GM19328 (cell line): ENCODE measurements around the gene CNTLN.
"Not testable (repeated sequence)": the region's sequence is repeated elsewhere in the genome, so short reads cannot be mapped to it uniquely, and the experiment has no call there.

Experiments
- ATAC-seq: cut with Tn5 transposase; IDR thresholded peaks from one replicate; pipeline ENCODE4 v1.9.1; 2021; ENCODE audit warnings: mild to moderate bottlenecking, moderate library complexity; ENCODE audit not compliant: unreplicated experiment

CNTLN gene

DNA sequence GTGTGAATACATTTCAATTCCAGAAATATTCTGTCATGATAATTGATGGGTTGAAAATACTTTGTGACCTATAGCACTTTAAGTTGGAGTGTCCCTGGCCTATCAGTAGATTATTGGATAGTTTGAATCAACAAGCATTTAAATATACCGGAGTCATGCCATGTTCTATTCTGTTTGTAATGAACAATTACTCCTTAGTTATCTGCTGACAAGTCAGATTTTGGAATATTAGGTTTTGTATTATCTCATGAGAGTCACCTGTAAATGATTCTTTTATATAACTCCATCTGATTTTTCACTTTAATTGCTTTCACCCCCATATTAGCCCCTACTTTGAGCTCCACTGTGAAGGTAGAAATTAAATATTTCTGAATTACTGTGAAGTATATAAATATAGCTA lies 351.6 kb downstream of the CNTLN start:
- no peak for ATAC-seq

DNA sequence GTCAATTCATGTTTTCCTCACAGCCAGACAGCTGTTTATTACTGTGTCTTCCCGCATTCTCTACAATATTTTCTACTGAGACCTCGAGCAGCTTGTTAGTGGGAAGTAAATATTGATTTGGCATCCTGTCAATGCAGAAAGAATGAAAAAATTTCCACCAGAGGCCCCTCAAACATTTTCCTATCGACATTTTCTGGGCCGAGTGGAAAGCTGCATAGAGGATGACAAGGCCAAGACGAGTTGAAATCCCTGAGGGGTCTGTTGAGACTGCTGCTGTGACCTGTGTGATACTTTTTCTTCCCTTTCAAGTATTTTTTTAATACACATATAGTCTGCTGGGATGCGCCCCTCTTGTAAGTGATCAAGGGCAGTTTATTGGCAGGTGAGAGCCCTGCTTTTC lies 352.6 kb downstream of the CNTLN start:
- no peak for ATAC-seq

DNA sequence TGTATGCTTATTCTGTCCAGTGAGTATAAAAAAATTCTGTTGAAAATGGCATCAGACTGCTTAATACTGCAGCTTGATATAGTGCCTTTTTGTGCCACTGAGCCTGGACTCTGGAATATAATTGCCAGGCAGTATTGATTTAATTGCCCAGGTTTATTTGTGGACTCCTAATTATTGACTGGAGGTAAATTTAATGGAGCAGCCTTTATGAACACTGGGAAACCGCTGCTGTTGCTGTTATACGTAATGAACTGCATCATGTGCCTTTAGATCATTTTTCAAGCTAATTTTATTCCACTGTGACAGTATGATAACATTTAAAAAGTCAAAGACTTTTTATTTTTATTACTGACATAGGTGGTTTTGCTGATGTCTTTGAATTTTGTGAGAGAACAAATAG lies 353.8 kb downstream of the CNTLN start:
- no peak for ATAC-seq

DNA sequence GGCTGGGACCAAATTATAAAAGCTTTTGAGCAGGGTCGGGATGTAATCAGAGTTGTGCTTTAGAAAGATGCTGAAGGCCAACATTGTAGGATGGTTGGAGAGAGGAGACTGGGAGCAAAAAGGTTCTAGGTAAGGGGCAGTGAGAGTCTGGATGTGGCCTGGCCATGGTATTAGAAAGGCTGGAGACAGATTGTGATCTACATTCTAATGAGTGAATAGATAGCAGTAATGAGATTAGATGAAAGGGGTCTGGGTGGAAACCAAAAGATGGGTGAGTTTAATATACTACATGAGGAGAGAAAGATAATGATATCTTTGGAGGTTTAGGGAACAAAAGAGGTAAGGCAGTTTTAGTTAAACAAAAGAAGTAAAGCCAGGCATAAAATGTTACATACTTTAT lies 355.3 kb downstream of the CNTLN start:
- ATAC-seq = no peak

DNA sequence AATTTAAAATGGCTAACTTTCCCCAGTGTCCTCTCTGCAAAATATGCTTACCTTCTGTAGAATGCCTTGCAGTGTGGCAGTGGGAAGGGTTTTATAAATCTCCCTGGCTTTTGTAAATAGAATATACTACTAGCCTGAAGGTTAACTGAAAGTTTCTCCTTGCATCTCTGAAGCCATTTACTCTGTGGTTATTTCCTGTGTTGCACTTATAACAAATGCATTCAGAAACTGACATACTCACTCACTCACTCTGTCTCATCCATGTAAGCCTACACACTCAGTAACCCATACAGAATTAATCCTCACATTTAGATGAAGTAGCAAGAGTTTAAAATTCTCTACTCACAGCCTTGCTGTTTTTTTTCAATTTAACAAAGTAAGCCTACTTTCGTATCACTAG lies 356.9 kb downstream of the CNTLN start:
- no peak for ATAC-seq

DNA sequence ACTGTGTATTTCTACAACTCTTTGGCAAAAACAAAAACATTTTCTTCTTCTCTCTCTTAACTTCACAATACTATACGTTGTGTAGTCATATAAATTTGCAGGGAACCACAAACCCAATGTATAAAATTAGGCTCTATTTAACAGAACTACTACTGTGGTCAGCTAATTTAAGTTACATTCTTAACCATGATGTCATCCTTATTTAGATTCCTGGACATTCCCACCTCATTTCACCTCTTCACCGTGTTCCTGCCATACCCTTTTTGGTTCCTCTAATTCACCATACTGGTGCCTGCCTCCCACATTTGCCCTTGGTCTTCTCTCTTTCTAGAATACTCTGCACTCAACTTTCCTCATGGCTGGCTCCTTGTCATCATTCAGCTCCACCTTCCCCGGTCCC lies 368.4 kb downstream of the CNTLN start:
- no peak for ATAC-seq

DNA sequence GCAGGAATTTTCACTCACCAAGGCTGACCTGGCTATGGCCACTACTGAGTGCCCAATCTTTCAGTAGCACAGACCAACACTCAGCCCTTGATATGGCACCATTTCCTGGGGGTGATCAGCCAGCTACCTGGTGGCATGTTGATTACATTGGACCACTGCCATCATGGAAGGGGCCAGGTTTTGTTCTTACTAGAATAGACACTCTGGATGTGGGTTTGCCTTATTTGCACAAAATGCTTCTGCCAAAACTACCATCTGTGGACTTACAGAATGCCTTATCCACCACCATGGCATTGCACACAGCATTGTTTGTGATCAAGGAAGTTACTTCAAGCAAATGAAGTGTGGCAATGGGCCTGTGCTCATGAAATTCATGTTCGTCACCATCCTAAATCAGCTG lies 374.3 kb downstream of the CNTLN start:
- no peak for ATAC-seq

DNA sequence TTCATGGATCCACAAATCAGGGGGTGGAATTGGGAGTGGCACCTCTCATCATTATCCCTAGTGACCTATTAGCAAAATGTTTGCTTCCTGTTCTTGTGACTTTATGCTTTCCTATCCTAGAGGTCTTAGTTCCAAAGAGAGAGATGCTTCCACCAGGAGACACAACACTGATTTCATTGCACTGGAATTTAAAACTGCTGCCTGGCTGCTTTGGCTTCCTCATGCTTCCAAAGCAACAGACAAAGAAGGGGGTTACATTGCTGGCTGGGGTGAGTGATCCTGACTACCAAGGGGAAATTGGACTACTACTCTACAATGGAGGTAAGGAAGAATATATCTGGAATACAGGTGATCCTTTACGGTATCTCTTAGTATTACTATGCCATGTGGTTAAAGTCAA lies 374.9 kb downstream of the CNTLN start:
- no peak for ATAC-seq

DNA sequence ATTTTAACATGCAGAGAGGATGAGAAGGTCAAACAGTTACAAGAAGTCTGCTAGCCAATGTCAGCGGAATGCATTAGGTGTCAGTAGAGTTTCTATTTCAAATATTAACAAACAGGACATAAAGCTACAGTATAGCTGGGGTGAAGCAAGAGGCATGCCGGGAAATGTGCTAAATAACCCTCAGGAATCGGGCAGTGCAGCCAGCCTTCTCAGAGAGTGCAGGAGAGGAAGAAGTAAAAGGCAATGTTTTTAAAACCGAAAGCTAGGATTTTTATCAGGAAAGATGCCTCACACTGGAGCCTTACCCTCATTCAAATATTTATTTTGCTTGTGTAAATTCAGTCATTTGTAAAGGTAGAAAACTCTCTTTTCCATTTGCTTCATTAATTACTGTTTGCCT lies 384.9 kb downstream of the CNTLN start:
- no peak for ATAC-seq

DNA sequence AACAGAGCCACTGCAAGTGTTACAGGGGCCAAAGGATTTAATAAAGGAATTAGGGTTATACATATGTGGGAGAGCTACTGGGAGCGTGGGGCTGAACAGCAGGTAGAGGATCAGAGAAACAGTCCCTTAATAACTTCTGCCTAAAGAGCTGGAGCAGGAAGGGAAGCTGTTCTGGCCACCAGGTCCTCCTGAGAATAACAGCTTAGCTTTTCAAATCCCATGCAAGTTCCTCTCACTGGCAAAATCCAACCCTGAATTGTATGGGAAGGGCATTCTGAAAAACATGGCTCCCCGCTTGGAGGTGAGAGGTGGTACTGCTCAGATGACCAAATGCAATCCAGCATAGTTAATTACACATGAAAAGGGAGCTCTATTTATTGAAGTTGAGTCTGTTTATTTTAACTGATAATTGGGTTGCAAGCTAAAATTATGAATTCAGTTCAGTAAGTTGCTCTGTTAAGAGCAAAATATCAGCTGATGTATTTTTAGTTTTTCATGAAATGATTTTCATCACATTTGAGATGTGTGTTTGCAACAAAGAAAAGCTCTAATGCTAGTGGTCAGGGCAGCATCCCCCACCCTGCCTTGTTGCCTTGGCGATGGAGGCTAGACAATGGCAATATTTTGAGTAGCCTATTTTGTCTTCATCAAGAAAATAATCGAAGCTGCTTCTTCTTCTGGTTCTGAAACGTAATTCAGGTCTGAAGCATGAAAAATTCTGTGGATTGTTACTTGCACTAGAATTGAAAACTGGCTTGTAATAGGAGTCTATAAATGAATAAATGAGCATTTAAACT lies 385.6 kb downstream of the CNTLN start:
- no peak for ATAC-seq

DNA sequence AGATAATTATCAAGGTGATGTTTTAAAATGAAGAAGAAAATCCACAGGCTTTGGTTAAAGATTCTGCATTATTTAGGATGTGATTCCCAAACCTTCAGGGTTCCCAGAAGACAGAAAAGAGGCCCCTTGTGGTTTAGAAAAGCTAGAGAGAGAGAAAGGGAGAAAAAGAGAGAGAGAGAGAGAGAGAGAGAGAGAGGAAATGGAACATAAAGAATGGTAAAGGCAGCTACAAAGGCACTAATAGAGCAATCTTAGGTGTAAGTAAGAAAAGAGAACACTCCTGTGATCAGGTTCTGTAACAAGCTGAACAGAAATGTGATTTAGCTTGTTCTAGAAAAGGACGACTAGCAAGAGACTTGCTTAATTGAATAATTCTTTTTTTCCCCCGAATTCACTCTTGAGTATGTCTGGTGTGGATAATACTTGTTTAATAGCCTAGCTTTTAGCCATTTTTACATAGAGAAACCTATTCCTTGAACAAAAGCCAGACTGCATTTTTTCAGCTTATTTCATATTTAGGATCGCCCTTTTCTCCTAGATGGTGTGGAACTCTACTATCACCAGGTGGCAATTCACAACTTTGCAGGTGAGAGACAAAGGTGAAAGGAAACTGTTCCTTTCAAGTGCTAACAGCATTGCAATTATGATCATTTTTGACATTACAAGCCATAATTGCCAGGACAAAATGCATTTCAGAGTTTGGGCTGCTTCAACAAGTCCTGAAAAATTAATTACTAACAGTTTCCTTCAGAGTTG lies 386.4 kb downstream of the CNTLN start:
- ATAC-seq = no peak

DNA sequence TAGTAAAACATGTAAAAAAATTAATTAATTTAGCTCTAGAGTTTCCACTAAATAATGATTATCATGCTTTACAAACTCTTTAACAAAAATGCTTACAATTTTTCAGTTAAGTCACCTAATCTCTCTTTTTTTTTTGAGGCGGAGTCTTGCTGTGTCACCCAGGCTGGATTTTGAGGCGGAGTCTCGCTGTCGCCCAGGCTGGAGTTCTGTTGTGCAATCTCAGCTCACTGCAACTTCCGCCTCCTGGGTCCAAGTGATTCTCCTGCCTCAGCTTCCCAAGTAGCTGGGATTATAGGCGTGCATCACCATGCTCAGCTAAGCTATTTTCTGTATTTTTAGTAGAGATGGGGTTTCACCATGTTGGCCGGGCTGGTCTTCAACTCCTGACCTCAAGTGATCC lies 391.9 kb downstream of the CNTLN start:
- not testable (repeated sequence) for ATAC-seq

DNA sequence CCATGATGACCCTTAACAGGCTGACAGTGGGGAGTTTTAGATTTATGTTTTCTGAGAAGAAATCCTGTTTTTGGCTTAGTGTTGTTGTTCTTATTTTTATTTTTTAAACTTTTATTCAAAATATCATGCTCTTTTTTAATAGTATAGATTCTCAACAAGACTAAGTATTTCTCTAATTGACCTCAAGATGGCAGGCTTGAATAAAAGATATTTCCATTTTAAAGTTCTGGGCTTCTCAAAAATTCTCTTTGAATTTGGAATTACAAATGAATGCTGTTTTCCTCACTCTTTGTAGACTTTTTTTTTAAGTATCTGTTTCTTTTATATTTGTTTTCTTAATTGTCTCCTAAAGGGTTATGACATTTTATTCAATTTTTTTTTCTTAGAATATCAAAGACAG lies 394.0 kb downstream of the CNTLN start:
- ATAC-seq = no peak

DNA sequence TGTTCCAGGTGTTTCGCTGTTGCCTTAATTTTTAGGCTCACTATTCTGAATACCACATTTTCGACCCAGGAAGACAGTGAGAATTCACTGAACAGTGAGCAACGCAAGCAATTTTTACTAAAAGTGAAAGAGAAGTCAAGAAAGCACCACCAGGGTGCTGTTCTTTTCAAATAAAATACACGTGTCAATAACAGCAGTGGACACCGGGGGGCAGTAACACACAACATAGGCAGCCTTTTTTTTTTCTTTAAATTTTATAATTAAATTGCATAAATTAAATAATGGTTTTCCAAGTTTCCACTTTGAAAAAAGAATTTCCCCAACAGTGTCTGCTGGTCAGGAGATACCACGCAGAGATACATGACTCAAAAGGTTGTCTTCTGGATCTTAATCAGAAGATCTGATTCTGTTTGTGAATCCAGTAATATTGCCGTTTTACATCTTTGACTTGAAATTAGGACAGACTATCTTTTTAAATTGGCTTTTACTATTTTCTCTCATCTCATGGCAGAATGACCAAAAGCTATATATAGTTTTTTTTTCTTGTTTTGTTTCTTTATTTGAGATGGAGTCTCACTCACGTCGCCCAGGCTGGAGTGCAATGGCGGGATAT lies 396.9 kb downstream of the CNTLN start:
- ATAC-seq = peak; percentile 76

DNA sequence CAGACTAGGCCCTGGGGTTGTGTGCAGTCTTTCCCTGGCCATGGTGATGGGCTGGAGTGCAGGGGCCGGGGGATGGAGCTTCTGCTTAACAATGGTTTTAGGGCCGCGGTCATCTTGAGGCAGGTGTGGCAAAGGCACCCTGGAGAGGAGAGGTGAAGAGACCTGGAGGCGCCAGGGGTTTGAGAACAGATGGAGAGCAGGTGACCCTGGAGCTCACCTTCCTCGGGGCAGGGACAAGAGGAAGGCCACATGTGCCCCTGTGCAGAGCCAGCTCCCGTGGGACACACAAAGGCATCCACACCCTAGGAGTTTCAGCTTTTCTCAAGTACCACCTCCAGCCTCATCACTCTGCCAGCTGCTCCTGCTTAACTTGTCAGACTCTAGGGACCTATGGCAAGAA lies 397.6 kb downstream of the CNTLN start:
- ATAC-seq = no peak

DNA sequence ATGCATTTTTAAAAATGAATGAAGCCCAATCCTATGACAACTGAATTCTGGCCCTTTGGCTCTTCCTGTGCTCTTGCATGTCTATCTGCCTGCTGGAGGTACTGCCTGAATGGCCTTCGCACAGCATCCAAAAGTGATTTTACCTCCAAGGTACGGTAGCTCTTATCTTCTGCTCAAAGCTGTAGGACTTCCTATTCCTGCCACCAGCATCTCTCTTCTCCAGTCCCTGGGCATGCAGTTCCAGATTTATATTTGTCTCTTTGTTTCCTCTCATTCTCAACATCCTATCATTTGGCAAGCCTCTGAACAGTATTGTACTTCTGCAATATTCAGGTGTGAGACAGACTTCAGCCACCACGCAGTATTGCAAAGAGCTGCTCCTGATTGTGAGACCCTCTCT lies 400.3 kb downstream of the CNTLN start:
- ATAC-seq = no peak

DNA sequence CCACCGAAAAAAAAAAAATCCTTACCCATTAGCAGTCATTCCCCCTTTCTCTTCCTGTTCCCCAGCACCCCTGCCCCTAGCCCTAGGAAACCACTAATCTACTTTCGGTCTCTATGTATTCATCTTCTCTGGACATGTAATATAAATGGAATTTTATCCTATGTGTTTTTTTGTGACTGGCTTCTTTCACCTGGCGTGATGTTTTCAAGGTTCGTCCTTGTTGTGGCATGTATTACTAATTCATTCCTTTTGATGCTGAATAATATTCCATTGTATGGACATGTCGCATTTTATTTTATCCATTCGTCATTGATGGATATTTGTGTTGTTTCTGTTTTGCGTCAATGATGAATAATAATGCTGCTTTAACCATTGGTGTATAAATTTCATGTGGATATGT lies 401.2 kb downstream of the CNTLN start:
- no peak for ATAC-seq

DNA sequence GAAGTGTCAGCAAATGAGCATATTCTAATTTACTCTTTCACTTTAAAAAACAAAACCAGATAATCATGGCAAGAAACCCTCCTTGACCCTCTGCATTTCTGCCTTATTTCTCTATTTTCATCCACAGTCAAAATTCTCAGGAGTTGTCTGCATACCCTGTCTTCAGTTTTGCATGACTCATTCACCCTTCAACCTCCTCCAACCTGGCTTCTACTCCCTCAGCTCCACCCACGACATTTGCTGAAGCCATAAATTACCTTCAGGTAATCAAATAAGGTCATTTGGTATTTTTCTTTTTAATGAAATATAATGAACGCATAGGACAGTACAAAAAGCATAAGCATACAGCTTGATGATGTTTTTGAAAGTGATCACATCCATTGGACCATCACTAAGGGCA lies 416.2 kb downstream of the CNTLN start:
- ATAC-seq = no peak
